ENCODE data around the gene FAF1. TPM values are rescaled to one million over a fixed set of nuclear protein-coding genes. Genes with fewer than 3 reads are reported as not detected.
A peak's percentile ranks its signal among the peaks of the same experiment; 100 is the strongest.

The FAF1 gene
- total RNA-seq, 1 experiment from 2014 or later = 14.7 TPM

DNA sequence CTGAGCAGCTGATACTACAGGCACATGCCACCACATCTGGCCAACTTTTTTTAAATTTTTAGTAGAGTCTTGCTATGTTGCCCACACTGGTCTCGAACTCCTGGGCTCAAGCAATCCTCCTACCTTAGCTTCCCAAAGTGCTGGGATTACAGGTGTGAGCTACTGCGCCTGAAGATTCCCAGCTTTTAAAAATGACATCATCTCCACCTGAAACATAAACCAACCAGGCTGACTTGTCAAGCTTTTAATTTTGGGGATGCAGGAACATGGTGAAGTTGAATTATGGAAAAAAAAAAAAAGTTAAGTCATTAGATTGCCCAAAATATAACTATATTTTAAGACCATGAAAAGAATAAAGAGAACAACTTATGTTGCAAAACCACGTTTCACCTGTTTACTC lies 350.6 kb downstream of the FAF1 start:
- intact Hi-C loops (cut with micrococcal nuclease) = no loop called here
- H4K20me1 ChIP-seq (ENCODE audit: low read length) = no peaks in the 10 kb centered on the region
- H3K27ac ChIP-seq (ENCODE audit: low read length) = no peak overlapping the region
- no peak overlapping the region for H3K4me2 ChIP-seq (ENCODE audit: low read length)
- POLR2A ChIA-PET (ENCODE audit: unreplicated experiment) = no interaction called here
- TF ChIP-seq EZH2phosphoT487 (IDR thresholded peaks at IDR 0.05; ENCODE audit: borderline replicate concordance, low read length) (no peak), CTCF (conservative IDR thresholded peaks at IDR 0.05; ENCODE audit: low read depth, low read length) (no peak), EZH2 (IDR thresholded peaks at IDR 0.05; ENCODE audit: low read length, unreplicated experiment) (no peak)
- H3K9me2 ChIP-seq (replicated peaks; ENCODE audit: low read length) = no peaks in the 10 kb centered on the region
- H3K9me3 ChIP-seq (ENCODE audit: low read length) = no peaks in the 10 kb centered on the region
- no peak for DNase-seq
- BruUV-seq (replicated peaks) = no TSS peak
- H3K9ac ChIP-seq (ENCODE audit: low read length) = no peak overlapping the region
- no peak for ATAC-seq
- CTCF ChIA-PET = no interaction called here
- no peak overlapping the region for H2AFZ ChIP-seq (ENCODE audit: low read length)
- H3F3A ChIP-seq (ENCODE audit: low read length, unreplicated experiment) = no peaks in the 10 kb centered on the region
- no peaks in the 10 kb centered on the region for H3K27me3 ChIP-seq (ENCODE audit: low read length)
- H3K79me2 ChIP-seq (ENCODE audit: low read length) = no peaks in the 10 kb centered on the region
- no peak overlapping the region for H3K4me3 ChIP-seq (ENCODE audit: low read length)
- H3K4me1 ChIP-seq (ENCODE audit: insufficient read depth, low read length) = no peaks in the 10 kb centered on the region
- no peaks in the 10 kb centered on the region for H3K36me3 ChIP-seq (ENCODE audit: low read depth, low read length)

- intact Hi-C loops (cut with micrococcal nuclease) = loop anchor here (1.0 kb wide), 1 partner anchor 237 kb away; no protein-coding TSS in a partner anchor
- Histone ChIP-seq H3K4me2 (ENCODE audit: low read length) (no peak overlapping the region), H3K27me3 (ENCODE audit: low read length) (no peaks in the 10 kb centered on the region), H3K27ac (ENCODE audit: low read length) (no peak overlapping the region), H3K4me3 (ENCODE audit: low read length) (no peak overlapping the region), H3K79me2 (ENCODE audit: low read length) (no peaks in the 10 kb centered on the region), H3K9me2 (replicated peaks; ENCODE audit: low read length) (no peaks in the 10 kb centered on the region), H3K4me1 (ENCODE audit: insufficient read depth, low read length) (peaks cover 13% of the 10 kb centered on the region), H3K9me3 (ENCODE audit: low read length) (no peaks in the 10 kb centered on the region), H2AFZ (ENCODE audit: low read length) (no peak overlapping the region), H3F3A (ENCODE audit: low read length, unreplicated experiment) (no peaks in the 10 kb centered on the region), H4K20me1 (ENCODE audit: low read length) (no peaks in the 10 kb centered on the region), H3K9ac (ENCODE audit: low read length) (no peak overlapping the region), H3K36me3 (ENCODE audit: low read depth, low read length) (no peaks in the 10 kb centered on the region)
- TF ChIP-seq CTCF (conservative IDR thresholded peaks at IDR 0.05; ENCODE audit: low read depth, low read length) = peak; percentile 45; the same call in 1 of the 2 replicates
- TF ChIP-seq EZH2phosphoT487 (IDR thresholded peaks at IDR 0.05; ENCODE audit: borderline replicate concordance, low read length) = no peak
- no peak for TF ChIP-seq EZH2 (IDR thresholded peaks at IDR 0.05; ENCODE audit: low read length, unreplicated experiment)
- peak; percentile 22 for DNase-seq
- BruUV-seq (replicated peaks) = no TSS peak
- no peak; the same call in 1 of the 2 replicates for ATAC-seq
- ChIA-PET CTCF (no interaction called here), POLR2A (ENCODE audit: unreplicated experiment) (interaction anchor here (0.7 kb wide), 1 partner anchor 15 kb away, joined by 3 read pairs; no protein-coding TSS in a partner anchor)
These were observed 354.7 kb downstream of the FAF1 start for GRCh38 chr1:50605186-50605875.

- Histone ChIP-seq H3K27ac (ENCODE audit: low read length) (no peak overlapping the region), H3K4me2 (ENCODE audit: low read length) (no peak overlapping the region), H3F3A (ENCODE audit: low read length, unreplicated experiment) (no peaks in the 10 kb centered on the region), H3K4me3 (ENCODE audit: low read length) (no peak overlapping the region), H3K4me1 (ENCODE audit: insufficient read depth, low read length) (peaks cover 13% of the 10 kb centered on the region), H3K79me2 (ENCODE audit: low read length) (no peaks in the 10 kb centered on the region), H2AFZ (ENCODE audit: low read length) (no peak overlapping the region), H3K9ac (ENCODE audit: low read length) (no peak overlapping the region), H3K9me2 (replicated peaks; ENCODE audit: low read length) (no peaks in the 10 kb centered on the region), H4K20me1 (ENCODE audit: low read length) (no peaks in the 10 kb centered on the region), H3K9me3 (ENCODE audit: low read length) (no peaks in the 10 kb centered on the region), H3K27me3 (ENCODE audit: low read length) (no peaks in the 10 kb centered on the region), H3K36me3 (ENCODE audit: low read depth, low read length) (no peaks in the 10 kb centered on the region)
- ATAC-seq = no peak
- TF ChIP-seq EZH2phosphoT487 (IDR thresholded peaks at IDR 0.05; ENCODE audit: borderline replicate concordance, low read length) (no peak), EZH2 (IDR thresholded peaks at IDR 0.05; ENCODE audit: low read length, unreplicated experiment) (no peak), CTCF (conservative IDR thresholded peaks at IDR 0.05; ENCODE audit: low read depth, low read length) (no peak)
- CTCF ChIA-PET = no interaction called here
- intact Hi-C loops (cut with micrococcal nuclease) = no loop called here
- POLR2A ChIA-PET (ENCODE audit: unreplicated experiment) = interaction anchor here (0.7 kb wide), 1 partner anchor 16 kb away, joined by 3 read pairs; no protein-coding TSS in a partner anchor
- BruUV-seq (replicated peaks) = no TSS peak
- DNase-seq = no peak
These were observed 355.5 kb downstream of the FAF1 start for GRCh38 chr1:50604580-50604979.

Data from PC-3 (cell line).